ENCODE results near the gene U2AF2. TPM values are rescaled to one million over a fixed set of nuclear protein-coding genes. Genes with fewer than 3 reads are reported as not detected.

Gene U2AF2
- total RNA-seq, 3 donors from 2014 or later (not counting 1 experiment from before 2014, with no cell fraction given), result 304 to 322 (median 321) TPM

DNA sequence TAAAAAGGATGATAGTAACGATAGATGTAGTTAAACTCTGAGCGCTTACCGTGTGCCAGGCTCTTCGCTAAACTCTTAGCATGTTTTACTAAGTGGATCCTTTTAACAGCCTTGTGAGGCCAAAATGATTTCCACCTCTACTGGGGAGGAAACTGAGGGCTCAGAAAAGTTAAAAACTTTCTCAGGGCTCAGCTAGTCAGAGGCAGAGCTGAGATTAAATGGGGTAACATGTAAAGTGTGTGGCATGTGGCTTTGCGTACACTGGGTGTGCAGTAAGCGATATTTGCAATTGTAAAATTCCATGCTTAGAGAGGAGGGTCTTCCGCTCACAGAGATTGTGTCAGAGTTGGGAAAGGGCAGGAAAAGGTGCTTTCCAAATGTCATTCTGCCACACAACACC lies 1.7 kb downstream of the U2AF2 start:
- peak overlapping the region; percentile 99 to 100 for H3K27ac Mint-ChIP-seq
- DNase-seq (no peak), ATAC-seq (no peak)
- TF ChIP-seq, protein P1, sequence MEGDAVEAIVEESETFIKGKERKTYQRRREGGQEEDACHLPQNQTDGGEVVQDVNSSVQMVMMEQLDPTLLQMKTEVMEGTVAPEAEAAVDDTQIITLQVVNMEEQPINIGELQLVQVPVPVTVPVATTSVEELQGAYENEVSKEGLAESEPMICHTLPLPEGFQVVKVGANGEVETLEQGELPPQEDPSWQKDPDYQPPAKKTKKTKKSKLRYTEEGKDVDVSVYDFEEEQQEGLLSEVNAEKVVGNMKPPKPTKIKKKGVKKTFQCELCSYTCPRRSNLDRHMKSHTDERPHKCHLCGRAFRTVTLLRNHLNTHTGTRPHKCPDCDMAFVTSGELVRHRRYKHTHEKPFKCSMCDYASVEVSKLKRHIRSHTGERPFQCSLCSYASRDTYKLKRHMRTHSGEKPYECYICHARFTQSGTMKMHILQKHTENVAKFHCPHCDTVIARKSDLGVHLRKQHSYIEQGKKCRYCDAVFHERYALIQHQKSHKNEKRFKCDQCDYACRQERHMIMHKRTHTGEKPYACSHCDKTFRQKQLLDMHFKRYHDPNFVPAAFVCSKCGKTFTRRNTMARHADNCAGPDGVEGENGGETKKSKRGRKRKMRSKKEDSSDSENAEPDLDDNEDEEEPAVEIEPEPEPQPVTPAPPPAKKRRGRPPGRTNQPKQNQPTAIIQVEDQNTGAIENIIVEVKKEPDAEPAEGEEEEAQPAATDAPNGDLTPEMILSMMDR (IDR thresholded peaks at IDR 0.05), result no peak
- intact Hi-C loops (cut with micrococcal nuclease), result loop anchor here (10.0 kb wide), 2 partner anchors 658 to 1462 kb away; partner anchors contain the start of genes TSEN34 and ZSCAN5A
- H3K4me1 Mint-ChIP-seq, result peaks cover 48 to 64% of the 10 kb centered on the region in 2 donors
- peaks cover 29% of the 10 kb centered on the region for H3K36me3 ChIP-seq (ENCODE audit: control insufficient read depth, insufficient read depth, low read length)
- H3K4me3 Mint-ChIP-seq, result peak overlapping the region; percentile 100
- peaks cover 59% of the 10 kb centered on the region for H3K4me1 ChIP-seq (ENCODE audit: control insufficient read depth, insufficient read depth, low read length)
- no peaks in the 10 kb centered on the region for H3K27me3 Mint-ChIP-seq (ENCODE audit: low read depth in 2 of 2)
- H3K36me3 Mint-ChIP-seq, result peaks cover under 1% of the 10 kb centered on the region
- H3K4me3 ChIP-seq (ENCODE audit: low read length), result no peak overlapping the region
- no peaks in the 10 kb centered on the region for H3K27me3 ChIP-seq (ENCODE audit: control insufficient read depth, insufficient read depth, low read length)
- no peaks in the 10 kb centered on the region for H3K9me3 Mint-ChIP-seq
- H3K9me3 ChIP-seq (ENCODE audit: control insufficient read depth, insufficient read depth, low read length), result no peaks in the 10 kb centered on the region
- no peak overlapping the region for H3K27ac ChIP-seq (ENCODE audit: low read length)
- WGBS (ENCODE audit: insufficient coverage), result 50% methylated on average over 7 of the region's 7 CpGs

DNA sequence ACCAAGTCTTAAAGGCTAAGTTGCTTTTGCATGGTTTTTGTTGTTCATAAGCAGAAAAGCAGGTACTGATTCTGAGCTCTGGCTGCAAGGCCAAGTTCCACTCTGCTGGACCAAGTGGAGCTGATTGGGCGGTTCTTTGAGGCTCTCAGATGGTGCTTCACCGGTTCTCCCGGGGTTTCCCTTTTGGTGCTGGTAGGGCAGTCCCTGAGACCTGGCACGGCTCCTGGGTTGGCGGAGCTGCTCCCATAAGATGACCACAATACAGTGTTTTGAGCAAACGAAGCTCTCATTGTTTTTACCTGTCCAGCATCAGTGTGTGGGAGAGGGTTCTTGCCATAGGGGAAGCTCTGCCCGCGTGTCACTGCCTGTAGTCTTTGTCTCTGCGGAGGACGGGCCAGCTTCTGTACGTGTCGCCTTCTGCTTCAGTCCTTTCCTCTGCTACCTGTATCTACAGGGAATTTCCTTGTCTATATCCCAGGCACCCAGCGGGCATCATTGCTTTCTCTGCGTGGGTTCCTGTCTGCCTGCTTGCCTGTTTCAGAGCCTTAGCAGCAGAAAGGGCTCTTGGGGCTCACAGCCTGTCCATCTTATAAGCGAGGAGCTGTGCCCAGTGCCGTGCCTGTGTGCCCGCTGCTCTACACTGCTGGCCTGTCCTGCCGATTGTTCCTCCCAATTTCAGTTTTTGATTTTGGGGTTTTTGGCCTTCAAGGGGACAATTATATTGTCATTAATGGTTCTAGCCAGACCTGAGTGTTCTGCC lies 2.3 kb downstream of the U2AF2 start:
- H3K9me3 ChIP-seq (ENCODE audit: control insufficient read depth, insufficient read depth, low read length), result no peaks in the 10 kb centered on the region
- Mint-ChIP-seq H3K27me3 (ENCODE audit: low read depth in 2 of 2) (no peaks in the 10 kb centered on the region), H3K27ac (peak overlapping the region; percentile 99 to 100), H3K36me3 (peaks cover 6% of the 10 kb centered on the region), H3K4me1 (peaks cover 54 to 68% of the 10 kb centered on the region in 2 donors), H3K9me3 (no peaks in the 10 kb centered on the region), H3K4me3 (peak overlapping the region; percentile 100)
- DNase-seq (peak in 1 of 2 donors; percentile 45), ATAC-seq (no peak)
- H3K4me3 ChIP-seq (ENCODE audit: low read length), result no peak overlapping the region
- H3K4me1 ChIP-seq (ENCODE audit: control insufficient read depth, insufficient read depth, low read length), result peaks cover 59% of the 10 kb centered on the region
- intact Hi-C loops (cut with micrococcal nuclease), result loop anchor here (10.0 kb wide), 2 partner anchors 658 to 1462 kb away; partner anchors contain the start of genes TSEN34 and ZSCAN5A
- TF ChIP-seq, protein P1 (IDR thresholded peaks at IDR 0.05), result no peak
- peaks cover 35% of the 10 kb centered on the region for H3K36me3 ChIP-seq (ENCODE audit: control insufficient read depth, insufficient read depth, low read length)
- WGBS (ENCODE audit: insufficient coverage), result 41% methylated on average over 18 of the region's 18 CpGs
- H3K27ac ChIP-seq (ENCODE audit: low read length), result no peak overlapping the region
- no peaks in the 10 kb centered on the region for H3K27me3 ChIP-seq (ENCODE audit: control insufficient read depth, insufficient read depth, low read length)

DNA sequence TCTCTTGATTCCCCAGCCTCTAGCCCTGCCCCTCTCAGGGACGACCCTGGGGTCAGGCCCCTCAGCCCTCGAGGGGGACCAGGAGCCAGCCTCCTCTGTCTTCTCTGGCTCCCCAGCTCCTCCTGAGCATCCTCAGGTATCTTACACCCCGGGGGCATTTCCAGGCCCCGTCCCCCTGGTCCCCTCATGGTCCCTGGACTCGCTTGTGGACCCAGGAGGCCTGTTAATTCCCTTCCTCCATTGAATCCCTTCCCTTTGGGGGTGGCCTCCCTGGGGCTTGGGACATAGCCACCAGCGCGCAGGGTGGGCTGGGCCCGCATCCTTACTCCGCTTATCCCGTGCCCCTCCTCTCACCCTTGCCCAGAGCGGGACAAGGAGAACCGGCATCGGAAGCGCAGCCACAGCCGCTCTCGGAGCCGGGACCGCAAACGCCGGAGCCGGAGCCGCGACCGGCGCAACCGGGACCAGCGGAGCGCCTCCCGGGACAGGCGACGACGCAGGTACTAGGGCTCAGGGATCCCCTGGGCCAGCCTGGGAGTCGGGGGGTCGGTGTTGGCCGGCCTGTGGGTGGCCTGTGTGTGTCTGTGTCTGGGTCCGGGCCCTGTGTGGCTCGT lies 4.1 kb downstream of the U2AF2 start:
- H3K36me3 Mint-ChIP-seq, result peaks cover 8% of the 10 kb centered on the region
- Histone ChIP-seq H3K4me3 (ENCODE audit: low read length) (no peak overlapping the region), H3K4me1 (ENCODE audit: control insufficient read depth, insufficient read depth, low read length) (peaks cover 52% of the 10 kb centered on the region), H3K27ac (ENCODE audit: low read length) (no peak overlapping the region), H3K27me3 (ENCODE audit: control insufficient read depth, insufficient read depth, low read length) (no peaks in the 10 kb centered on the region), H3K9me3 (ENCODE audit: control insufficient read depth, insufficient read depth, low read length) (no peaks in the 10 kb centered on the region), H3K36me3 (ENCODE audit: control insufficient read depth, insufficient read depth, low read length) (peaks cover 51% of the 10 kb centered on the region)
- ATAC-seq (no peak), DNase-seq (no peak)
- TF ChIP-seq, protein P1 (IDR thresholded peaks at IDR 0.05), result no peak
- WGBS (ENCODE audit: insufficient coverage), result 96% methylated on average over 37 of the region's 37 CpGs
- H3K27ac Mint-ChIP-seq, result peak overlapping the region; percentile 64 to 99
- intact Hi-C loops (cut with micrococcal nuclease), result loop anchor here (10.0 kb wide), 2 partner anchors 656 to 1464 kb away; partner anchors contain the start of genes TSEN34 and ZSCAN5A
- no peaks in the 10 kb centered on the region for H3K27me3 Mint-ChIP-seq (ENCODE audit: low read depth in 2 of 2)
- no peak overlapping the region for H3K4me3 Mint-ChIP-seq
- no peaks in the 10 kb centered on the region for H3K9me3 Mint-ChIP-seq
- peaks cover 53 to 76% of the 10 kb centered on the region in 2 donors for H3K4me1 Mint-ChIP-seq

Data from natural killer cell (primary cell).